DND-41 (cell line): Measurements from ENCODE around the gene ARPC4.

Source experiments
- ATAC-seq: fragments of 200-7000 bp; cut with Tn5 transposase; 3 replicates; pipeline ENCODE4 v1.9.1; 2021; ENCODE audit warnings: low read depth; ENCODE audit not compliant: insufficient read depth
- DNase-seq: peaks from one replicate; pipeline ENCODE4 v3.0.0-alpha.2; 2020
- H2AFZ ChIP-seq: 2 replicates; pipeline ENCODE4 v1.6.0; 2012; ENCODE audit warnings: low read depth, low read length
- H3K27ac ChIP-seq: 2 replicates; pipeline ENCODE4 v1.5.1; 2012; ENCODE audit warnings: low read length, inconsistent platforms
- H3K27me3 ChIP-seq: fragments of 200-600 bp; sonication (generic); 2 replicates; pipeline ENCODE4 v1.6.0; 2012; ENCODE audit warnings: low read length, mild to moderate bottlenecking, inconsistent platforms; ENCODE audit not compliant: insufficient read depth, poor library complexity
- H3K36me3 ChIP-seq: 2 replicates; pipeline ENCODE4 v1.5.1; 2012; ENCODE audit warnings: low read length, inconsistent platforms; ENCODE audit not compliant: insufficient read depth
- H3K4me1 ChIP-seq: 2 replicates; pipeline ENCODE4 v1.5.1; 2012; ENCODE audit warnings: mild to moderate bottlenecking, low read length; ENCODE audit not compliant: insufficient read depth
- H3K4me2 ChIP-seq: 2 replicates; pipeline ENCODE4 v1.6.0; 2012; ENCODE audit warnings: mild to moderate bottlenecking, moderate library complexity, low read length, inconsistent platforms; ENCODE audit not compliant: insufficient read depth
- H3K4me3 ChIP-seq, 2 experiments: fragments of 200-600 bp in 1 of 2; shearing (Covaris generic) in 1 of 2; 2 replicates each; pipeline ENCODE4 v1.5.1; 2012 to 2016; ENCODE audit warnings: inconsistent platforms in 2 of 2, low read length in 2 of 2, mild to moderate bottlenecking in 2 of 2, low read depth in 1 of 2, moderate library complexity in 1 of 2
- H3K79me2 ChIP-seq: 2 replicates; pipeline ENCODE4 v1.6.0; 2012; ENCODE audit warnings: low read length, inconsistent platforms; ENCODE audit not compliant: insufficient read depth
- H3K9ac ChIP-seq: 2 replicates; pipeline ENCODE4 v1.6.0; 2012; ENCODE audit warnings: low read depth, mild to moderate bottlenecking, inconsistent platforms, low read length, moderate library complexity
- H3K9me3 ChIP-seq: 2 replicates; pipeline ENCODE4 v1.5.1; 2012; ENCODE audit warnings: low read length, moderate library complexity, mild to moderate bottlenecking, inconsistent platforms; ENCODE audit not compliant: insufficient read depth, severe bottlenecking
- H4K20me1 ChIP-seq: 2 replicates; pipeline ENCODE4 v1.6.0; 2012; ENCODE audit warnings: low read length; ENCODE audit not compliant: insufficient read depth
- CTCF ChIP-seq: IDR thresholded peaks from 2 replicates; pipeline ENCODE4 v1.5.1; 2012; ENCODE audit warnings: borderline replicate concordance, low read length, moderate library complexity, mild to moderate bottlenecking; ENCODE audit not compliant: poor library complexity, severe bottlenecking; ENCODE audit errors: extremely low read depth
- EZH2 ChIP-seq: IDR thresholded peaks from 3 replicates; pipeline ENCODE4 v1.6.1; 2012; ENCODE audit warnings: borderline replicate concordance, low read depth, mild to moderate bottlenecking, moderate library complexity, low read length, inconsistent platforms; ENCODE audit not compliant: severe bottlenecking

The ARPC4 gene

GRCh38 chr3:9855594-9855993, 62.7 kb downstream of the ARPC4 start:
- TF ChIP-seq EZH2 (no peak), CTCF (no peak)
- no peak overlapping the region for H3K27ac ChIP-seq
- H3K9ac ChIP-seq, result no peak overlapping the region
- H4K20me1 ChIP-seq, result no peaks in the 10 kb centered on the region
- no peak for DNase-seq
- H3K27me3 ChIP-seq, result no peaks in the 10 kb centered on the region
- no peak overlapping the region for H3K4me2 ChIP-seq
- H3K4me1 ChIP-seq, result no peaks in the 10 kb centered on the region
- no peak overlapping the region for H2AFZ ChIP-seq
- no peak overlapping the region for H3K4me3 ChIP-seq
- no peak for ATAC-seq
- no peaks in the 10 kb centered on the region for H3K79me2 ChIP-seq
- H3K9me3 ChIP-seq, result no peaks in the 10 kb centered on the region
- H3K36me3 ChIP-seq, result no peaks in the 10 kb centered on the region
